PC-9 (cell line): ENCODE measurements around the gene PHACTR4.

ENCODE experiments used
- CTCF ChIP-seq: fragments of 200-600 bp; sonication (generic); conservative IDR thresholded peaks from 2 replicates; pipeline ENCODE4 v1.6.1; 2017; ENCODE audit warnings: mixed run types, antibody characterized with exemption, mild to moderate bottlenecking, moderate library complexity
- EZH2 ChIP-seq: fragments of 200-600 bp; sonication (generic); IDR thresholded peaks from 2 replicates; pipeline ENCODE4 v1.8.0; 2017; ENCODE audit warnings: antibody characterized with exemption, low read depth

GRCh38 chr1:28510970-28511440 lies 141.5 kb downstream of the PHACTR4 start:
- TF ChIP-seq CTCF (no peak), EZH2 (no peak)
